ENCODE measurements around the gene SCN11A.

SCN11A gene

DNA sequence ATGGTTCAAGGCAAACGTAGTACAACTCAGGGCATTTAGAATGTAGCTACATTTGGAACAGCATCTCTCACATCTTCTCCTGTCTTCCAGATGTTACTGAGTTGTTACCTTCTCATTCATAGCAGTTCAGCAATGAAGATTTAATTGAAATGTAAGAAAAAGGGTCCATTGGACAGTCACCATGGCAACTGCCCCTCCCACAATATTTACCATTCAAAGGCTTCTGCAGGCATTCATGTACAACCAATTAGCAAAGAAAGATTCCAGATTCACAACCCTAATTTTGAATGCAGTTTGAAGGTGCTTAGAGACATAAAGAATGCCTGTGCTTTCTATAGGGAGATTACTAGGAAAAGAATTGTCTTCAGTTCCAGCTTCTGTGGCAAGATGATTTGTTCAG, 22.2 kb downstream of the SCN11A start:
- no peak for TF ChIP-seq Cebpa-rat (IDR thresholded peaks at IDR 0.05)
- Histone ChIP-seq H4K20me1 (no peaks in the 10 kb centered on the region), H3K4me2 (no peak overlapping the region), H3K4me3 (no peak overlapping the region), H3K9ac (no peak overlapping the region), H3K4me1 (no peaks in the 10 kb centered on the region), H3K9me3 (no peaks in the 10 kb centered on the region), H3K27ac (no peak overlapping the region), H3K27me3 (no peaks in the 10 kb centered on the region), H3K36me3 (no peaks in the 10 kb centered on the region)

DNA sequence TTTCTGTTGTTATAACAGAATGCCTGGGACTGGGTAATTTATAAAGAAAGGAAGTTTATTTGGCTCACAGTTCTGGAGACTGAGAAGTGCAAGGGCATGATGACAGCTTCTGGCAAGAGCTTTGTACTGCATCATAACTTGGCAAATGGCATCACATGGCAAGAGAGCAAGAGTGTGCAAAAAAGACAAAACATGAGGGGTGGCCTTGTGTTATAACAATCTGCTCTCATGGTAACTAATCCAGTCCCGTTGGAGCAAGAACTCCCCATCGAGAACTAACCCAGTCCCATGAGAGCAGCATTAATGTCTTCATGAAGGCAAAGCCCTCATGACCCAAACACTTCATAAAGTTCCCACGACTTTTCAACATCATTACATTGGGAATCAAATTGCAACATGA, 23.2 kb downstream of the SCN11A start:
- Histone ChIP-seq H3K9ac (no peak overlapping the region), H3K4me1 (no peaks in the 10 kb centered on the region), H3K4me3 (no peak overlapping the region), H3K4me2 (no peak overlapping the region), H4K20me1 (no peaks in the 10 kb centered on the region), H3K27me3 (no peaks in the 10 kb centered on the region), H3K9me3 (no peaks in the 10 kb centered on the region), H3K27ac (no peak overlapping the region), H3K36me3 (no peaks in the 10 kb centered on the region)
- no peak for TF ChIP-seq Cebpa-rat (IDR thresholded peaks at IDR 0.05)

DNA sequence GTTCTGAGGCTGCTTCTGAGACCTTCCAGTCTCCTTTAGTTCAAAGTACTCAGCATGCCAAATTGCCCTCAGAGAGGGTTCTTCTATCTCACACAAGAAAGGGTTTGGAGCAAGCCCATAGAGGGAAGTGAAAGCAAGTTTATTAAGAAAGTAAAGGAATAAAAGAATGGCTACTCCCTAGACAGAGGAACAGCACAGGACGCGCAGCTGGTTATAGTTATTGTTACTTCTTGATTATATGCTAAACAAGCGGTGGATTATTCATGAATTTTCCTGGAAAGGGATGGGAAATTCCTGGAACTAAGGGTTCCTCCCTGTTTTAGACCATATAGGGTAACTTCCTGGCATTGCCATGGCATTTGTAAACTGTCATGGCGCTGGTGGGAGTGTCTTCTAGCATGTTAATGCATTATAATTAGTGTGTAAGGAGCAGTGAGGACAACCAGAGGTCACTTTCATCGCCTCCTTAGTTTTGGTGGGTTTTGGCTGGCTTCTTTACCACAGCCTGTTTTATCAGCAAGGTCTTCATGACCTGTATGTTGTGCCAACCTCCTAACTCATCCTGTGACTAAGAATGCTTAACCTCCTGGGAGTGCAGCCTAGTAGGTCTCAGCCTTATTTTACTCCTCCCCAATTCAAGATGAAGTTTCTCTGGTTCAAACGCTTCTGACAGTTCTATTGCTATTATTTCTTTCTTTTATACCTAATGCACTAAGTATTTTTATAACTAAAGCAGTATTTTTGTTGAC, 26.3 kb downstream of the SCN11A start:
- H3K27ac ChIP-seq: no peak overlapping the region
- no peak for TF ChIP-seq Cebpa-rat (IDR thresholded peaks at IDR 0.05)
- no peak overlapping the region for H3K9ac ChIP-seq
- no peaks in the 10 kb centered on the region for H3K36me3 ChIP-seq
- H3K27me3 ChIP-seq: no peaks in the 10 kb centered on the region
- H3K9me3 ChIP-seq: no peaks in the 10 kb centered on the region
- no peaks in the 10 kb centered on the region for H3K4me1 ChIP-seq
- H3K4me3 ChIP-seq: no peak overlapping the region
- H4K20me1 ChIP-seq: no peaks in the 10 kb centered on the region
- no peak overlapping the region for H3K4me2 ChIP-seq

DNA sequence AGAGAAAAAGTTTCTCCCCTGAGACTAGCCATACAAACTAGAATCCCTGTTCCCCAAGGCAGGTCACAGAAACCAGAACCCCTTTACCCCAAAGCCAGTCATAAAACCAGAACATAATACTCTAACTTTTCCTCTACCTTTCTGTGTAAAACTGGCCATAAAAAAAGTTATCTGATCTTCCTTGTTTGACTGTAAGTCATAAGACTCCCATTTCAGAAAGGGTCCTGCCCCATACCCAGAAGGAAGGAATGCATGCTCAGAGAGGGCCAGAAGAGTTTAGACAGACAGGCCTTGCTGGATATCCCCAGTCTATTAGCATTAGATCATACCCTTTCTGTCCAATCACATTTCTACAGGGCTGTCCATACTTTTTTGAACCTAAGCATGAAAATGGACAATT, 27.2 kb downstream of the SCN11A start:
- H3K27me3 ChIP-seq: no peaks in the 10 kb centered on the region
- H3K36me3 ChIP-seq: no peaks in the 10 kb centered on the region
- H3K4me1 ChIP-seq: no peaks in the 10 kb centered on the region
- no peak overlapping the region for H3K9ac ChIP-seq
- H4K20me1 ChIP-seq: no peaks in the 10 kb centered on the region
- no peak overlapping the region for H3K4me3 ChIP-seq
- no peak for TF ChIP-seq Cebpa-rat (IDR thresholded peaks at IDR 0.05)
- H3K4me2 ChIP-seq: no peak overlapping the region
- H3K9me3 ChIP-seq: no peaks in the 10 kb centered on the region
- H3K27ac ChIP-seq: no peak overlapping the region

GRCh38 chr3:39022286-39022630, 29.5 kb downstream of the SCN11A start:
- H3K4me2 ChIP-seq: no peak overlapping the region
- no peaks in the 10 kb centered on the region for H3K27me3 ChIP-seq
- no peaks in the 10 kb centered on the region for H3K4me1 ChIP-seq
- H3K27ac ChIP-seq: no peak overlapping the region
- H3K9ac ChIP-seq: no peak overlapping the region
- no peaks in the 10 kb centered on the region for H4K20me1 ChIP-seq
- no peaks in the 10 kb centered on the region for H3K36me3 ChIP-seq
- H3K4me3 ChIP-seq: no peak overlapping the region
- no peaks in the 10 kb centered on the region for H3K9me3 ChIP-seq
- no peak for TF ChIP-seq Cebpa-rat (IDR thresholded peaks at IDR 0.05)

- H3K4me3 ChIP-seq: no peak overlapping the region
- no peak overlapping the region for H3K9ac ChIP-seq
- no peaks in the 10 kb centered on the region for H4K20me1 ChIP-seq
- no peaks in the 10 kb centered on the region for H3K27me3 ChIP-seq
- no peaks in the 10 kb centered on the region for H3K36me3 ChIP-seq
- no peaks in the 10 kb centered on the region for H3K4me1 ChIP-seq
- TF ChIP-seq Cebpa-rat (IDR thresholded peaks at IDR 0.05): no peak
- no peaks in the 10 kb centered on the region for H3K9me3 ChIP-seq
- H3K27ac ChIP-seq: no peak overlapping the region
- H3K4me2 ChIP-seq: no peak overlapping the region
Observed at GRCh38 chr3:39021465-39022285, 30.1 kb downstream of the SCN11A start.

- H4K20me1 ChIP-seq: no peaks in the 10 kb centered on the region
- no peak overlapping the region for H3K9ac ChIP-seq
- no peaks in the 10 kb centered on the region for H3K9me3 ChIP-seq
- no peak for TF ChIP-seq Cebpa-rat (IDR thresholded peaks at IDR 0.05)
- no peaks in the 10 kb centered on the region for H3K27me3 ChIP-seq
- H3K4me1 ChIP-seq: no peaks in the 10 kb centered on the region
- H3K36me3 ChIP-seq: no peaks in the 10 kb centered on the region
- no peak overlapping the region for H3K4me2 ChIP-seq
- no peak overlapping the region for H3K27ac ChIP-seq
- H3K4me3 ChIP-seq: no peak overlapping the region
Observed at GRCh38 chr3:39021029-39021428, 30.7 kb downstream of the SCN11A start.

- Histone ChIP-seq H3K27me3 (no peaks in the 10 kb centered on the region), H3K36me3 (no peaks in the 10 kb centered on the region), H3K27ac (no peak overlapping the region), H3K4me2 (no peak overlapping the region), H4K20me1 (no peaks in the 10 kb centered on the region), H3K4me3 (no peak overlapping the region), H3K9ac (no peak overlapping the region), H3K4me1 (no peaks in the 10 kb centered on the region), H3K9me3 (no peaks in the 10 kb centered on the region)
- TF ChIP-seq Cebpa-rat (IDR thresholded peaks at IDR 0.05): no peak
Observed at GRCh38 chr3:39019299-39019698, 32.4 kb downstream of the SCN11A start.

DNA sequence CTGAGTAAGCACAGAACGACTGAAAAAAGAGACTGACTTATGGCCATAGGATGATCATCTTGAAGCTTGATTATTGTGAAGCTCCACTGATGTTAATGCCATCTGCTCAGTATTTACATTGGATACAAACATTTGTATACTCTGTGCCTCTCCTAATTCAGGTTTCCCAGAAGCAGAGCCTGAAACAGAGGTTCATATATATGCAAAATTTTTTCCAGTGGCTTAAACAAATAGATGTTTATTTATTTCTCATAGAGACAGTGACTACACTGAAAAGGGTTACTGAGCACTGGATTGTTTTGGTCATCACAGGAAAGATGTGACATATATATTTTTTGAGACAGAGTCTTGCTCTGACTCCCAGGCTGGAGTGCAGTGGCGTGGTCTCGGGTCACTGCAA, 36.3 kb downstream of the SCN11A start:
- H3K27me3 ChIP-seq: no peaks in the 10 kb centered on the region
- no peaks in the 10 kb centered on the region for H3K36me3 ChIP-seq
- no peaks in the 10 kb centered on the region for H3K9me3 ChIP-seq
- H3K4me1 ChIP-seq: no peaks in the 10 kb centered on the region
- H3K27ac ChIP-seq: no peak overlapping the region
- no peak overlapping the region for H3K4me3 ChIP-seq
- TF ChIP-seq Cebpa-rat (IDR thresholded peaks at IDR 0.05): no peak
- H3K4me2 ChIP-seq: no peak overlapping the region
- no peaks in the 10 kb centered on the region for H4K20me1 ChIP-seq
- H3K9ac ChIP-seq: no peak overlapping the region

GRCh38 chr3:39013921-39014509, 37.7 kb downstream of the SCN11A start:
- Histone ChIP-seq H3K4me1 (no peaks in the 10 kb centered on the region), H3K4me2 (no peak overlapping the region), H3K9me3 (no peaks in the 10 kb centered on the region), H3K4me3 (no peak overlapping the region), H4K20me1 (no peaks in the 10 kb centered on the region), H3K27me3 (no peaks in the 10 kb centered on the region), H3K9ac (no peak overlapping the region), H3K36me3 (no peaks in the 10 kb centered on the region), H3K27ac (no peak overlapping the region)
- no peak for TF ChIP-seq Cebpa-rat (IDR thresholded peaks at IDR 0.05)
